Panc1 (cell line): ENCODE results near the gene IL37. TPM values are rescaled to one million over a fixed set of nuclear protein-coding genes. Genes with fewer than 3 reads are reported as not detected.

Experiments used
- ATAC-seq: fragments of 200-7000 bp; cut with Tn5 transposase; 2 replicates; pipeline ENCODE4 v1.9.1; 2020; ENCODE audit warnings: mild to moderate bottlenecking, moderate library complexity
- BruUV-seq: library from RNA; stranded (reverse); fragments of 400-500 nt; replicated peaks from 2 replicates; lab custom pipeline; 2021; lab: Mats Ljungman, UMichigan
- CTCF ChIA-PET: fragments of 300-600 bp; sonication (Branson Sonifier 250); formaldehyde crosslinking; loops from one replicate; lab custom pipeline; 2022; ENCODE audit warnings: antibody characterized with exemption; lab: Charles Lee
- POLR2A ChIA-PET: fragments of 300-600 bp; sonication (Branson Sonifier 250); formaldehyde crosslinking; loops from one replicate; lab custom pipeline; 2022; ENCODE audit warnings: antibody characterized with exemption; lab: Charles Lee
- DNase-seq: peaks from one replicate; pipeline ENCODE4 v3.0.0-alpha.2; 2010; ENCODE audit warnings: low read depth, low spot score
- H3K27ac ChIP-seq: 2 replicates; pipeline ENCODE4 v1.5.1; 2011; ENCODE audit warnings: mild to moderate bottlenecking, low read length, inconsistent platforms
- H3K27me3 ChIP-seq: fragments of 200-500 bp; sonication (Bioruptor generic); 2 replicates; pipeline ENCODE4 v1.6.0; 2014; ENCODE audit warnings: low read length, inconsistent platforms; ENCODE audit not compliant: control insufficient read depth, insufficient read depth
- H3K36me3 ChIP-seq: fragments of 200-500 bp; sonication (Bioruptor generic); 2 replicates; pipeline ENCODE4 v1.5.1; 2014; ENCODE audit warnings: inconsistent platforms, mild to moderate bottlenecking, low read length, moderate library complexity; ENCODE audit not compliant: control insufficient read depth, insufficient read depth
- H3K4me1 ChIP-seq: 2 replicates; pipeline ENCODE4 v1.5.1; 2011; ENCODE audit warnings: inconsistent platforms, mild to moderate bottlenecking, low read length, moderate library complexity; ENCODE audit not compliant: control insufficient read depth, insufficient read depth
- H3K4me3 ChIP-seq, 2 experiments: 2 replicates each; pipeline ENCODE4 v1.5.1; 2011 to 2012; ENCODE audit warnings: low read depth in 2 of 2, low read length in 2 of 2, mild to moderate bottlenecking in 2 of 2, inconsistent platforms in 1 of 2, moderate library complexity in 1 of 2
- H3K9me3 ChIP-seq: fragments of 200-500 bp; sonication (Bioruptor generic); 2 replicates; pipeline ENCODE4 v1.5.1; 2014; ENCODE audit warnings: low read depth, mild to moderate bottlenecking, inconsistent platforms, low read length, moderate library complexity; ENCODE audit not compliant: control insufficient read depth, insufficient read depth
- POLR2AphosphoS5 ChIP-seq: IDR thresholded peaks from 2 replicates; pipeline ENCODE4 v1.6.1; 2012; ENCODE audit warnings: mild to moderate bottlenecking, low read depth, low read length, moderate library complexity
- SIN3A ChIP-seq: IDR thresholded peaks from 2 replicates; pipeline ENCODE4 v1.6.1; 2012; ENCODE audit warnings: low read depth, mild to moderate bottlenecking, low read length, moderate library complexity, borderline replicate concordance; ENCODE audit not compliant: insufficient read depth
- TCF7L2 ChIP-seq: IDR thresholded peaks from 2 replicates; pipeline ENCODE4 v1.6.1; 2011; ENCODE audit warnings: mild to moderate bottlenecking, low read depth, low read length, inconsistent platforms
- in situ Hi-C: cut with HindIII; loops from 2 replicates; pipeline ENCODE4 v1.10.0; 2016; ENCODE audit warnings: low sequenced_read_pairs, low pct_unique_long_range_greater_than_20kb
- intact Hi-C: fragments of 100-400 bp; cut with micrococcal nuclease; formaldehyde crosslinking; loops from one replicate; pipeline ENCODE4 v1.10.0; 2022; ENCODE audit not compliant: unreplicated experiment
- total RNA-seq: library from RNA; stranded (reverse); gene quantifications from one replicate; pipeline ENCODE4 v1.2.1, GENCODE V29; 2021; ENCODE audit not compliant: unreplicated experiment
- TF ChIP-seq, protein P1 (sequence below), 2 experiments: IDR thresholded peaks; 2 replicates each; pipeline ENCODE4 v1.6.1; 2011 to 2012; ENCODE audit warnings: low read depth in 2 of 2, control low read depth in 1 of 2, low read length in 1 of 2, mild to moderate bottlenecking in 1 of 2, moderate library complexity in 1 of 2; ENCODE audit not compliant: insufficient read depth in 1 of 2
- TF ChIP-seq, protein P2 (sequence below): fragments of 450-650 bp; IDR thresholded peaks from 2 replicates; pipeline ENCODE4 v1.5.1; 2017; ENCODE audit warnings: mild to moderate bottlenecking

The IL37 gene
- total RNA-seq, 1 experiment from 2014 or later, result not detected

DNA sequence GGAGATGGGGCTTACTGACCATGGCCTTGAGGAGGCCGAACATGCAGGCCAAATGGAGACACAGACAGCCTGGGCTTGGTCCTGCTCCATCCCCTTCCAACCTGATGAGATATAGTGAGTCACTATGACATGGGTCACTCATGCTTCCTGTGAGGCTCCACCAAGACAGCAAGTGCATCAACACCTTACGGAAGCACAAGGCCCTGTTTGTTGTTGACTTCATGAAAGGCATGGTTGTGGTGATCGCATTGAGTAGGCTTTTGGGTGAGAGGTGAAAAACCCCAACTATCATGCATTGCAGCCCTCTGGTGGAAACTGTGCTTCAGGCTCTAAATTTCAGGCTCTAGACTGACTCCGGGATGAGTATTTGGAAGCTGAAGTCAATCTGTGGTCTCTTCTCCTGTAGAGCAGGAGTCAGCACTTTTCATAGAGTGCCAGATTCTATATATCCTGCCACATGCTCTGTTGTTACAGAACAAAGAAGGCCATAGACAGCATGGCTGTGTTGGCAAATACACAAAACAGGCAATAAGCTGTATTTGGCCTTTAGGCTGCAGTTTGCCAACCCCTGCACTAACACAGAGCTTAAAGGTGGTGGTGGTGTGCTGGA, 10.1 kb downstream of the IL37 start:
- H3K27me3 ChIP-seq, result peaks cover 3% of the 10 kb centered on the region; the same call in 1 of the 2 replicates
- H3K4me3 ChIP-seq, result no peak overlapping the region
- TF ChIP-seq SIN3A, result no peak
- TF ChIP-seq, protein P1, sequence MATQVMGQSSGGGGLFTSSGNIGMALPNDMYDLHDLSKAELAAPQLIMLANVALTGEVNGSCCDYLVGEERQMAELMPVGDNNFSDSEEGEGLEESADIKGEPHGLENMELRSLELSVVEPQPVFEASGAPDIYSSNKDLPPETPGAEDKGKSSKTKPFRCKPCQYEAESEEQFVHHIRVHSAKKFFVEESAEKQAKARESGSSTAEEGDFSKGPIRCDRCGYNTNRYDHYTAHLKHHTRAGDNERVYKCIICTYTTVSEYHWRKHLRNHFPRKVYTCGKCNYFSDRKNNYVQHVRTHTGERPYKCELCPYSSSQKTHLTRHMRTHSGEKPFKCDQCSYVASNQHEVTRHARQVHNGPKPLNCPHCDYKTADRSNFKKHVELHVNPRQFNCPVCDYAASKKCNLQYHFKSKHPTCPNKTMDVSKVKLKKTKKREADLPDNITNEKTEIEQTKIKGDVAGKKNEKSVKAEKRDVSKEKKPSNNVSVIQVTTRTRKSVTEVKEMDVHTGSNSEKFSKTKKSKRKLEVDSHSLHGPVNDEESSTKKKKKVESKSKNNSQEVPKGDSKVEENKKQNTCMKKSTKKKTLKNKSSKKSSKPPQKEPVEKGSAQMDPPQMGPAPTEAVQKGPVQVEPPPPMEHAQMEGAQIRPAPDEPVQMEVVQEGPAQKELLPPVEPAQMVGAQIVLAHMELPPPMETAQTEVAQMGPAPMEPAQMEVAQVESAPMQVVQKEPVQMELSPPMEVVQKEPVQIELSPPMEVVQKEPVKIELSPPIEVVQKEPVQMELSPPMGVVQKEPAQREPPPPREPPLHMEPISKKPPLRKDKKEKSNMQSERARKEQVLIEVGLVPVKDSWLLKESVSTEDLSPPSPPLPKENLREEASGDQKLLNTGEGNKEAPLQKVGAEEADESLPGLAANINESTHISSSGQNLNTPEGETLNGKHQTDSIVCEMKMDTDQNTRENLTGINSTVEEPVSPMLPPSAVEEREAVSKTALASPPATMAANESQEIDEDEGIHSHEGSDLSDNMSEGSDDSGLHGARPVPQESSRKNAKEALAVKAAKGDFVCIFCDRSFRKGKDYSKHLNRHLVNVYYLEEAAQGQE (IDR thresholded peaks at IDR 0.05; ENCODE audit: insufficient read depth in 1 of 2, low read depth in 2 of 2, low read length in 1 of 2), result no peak
- TF ChIP-seq, protein P2, sequence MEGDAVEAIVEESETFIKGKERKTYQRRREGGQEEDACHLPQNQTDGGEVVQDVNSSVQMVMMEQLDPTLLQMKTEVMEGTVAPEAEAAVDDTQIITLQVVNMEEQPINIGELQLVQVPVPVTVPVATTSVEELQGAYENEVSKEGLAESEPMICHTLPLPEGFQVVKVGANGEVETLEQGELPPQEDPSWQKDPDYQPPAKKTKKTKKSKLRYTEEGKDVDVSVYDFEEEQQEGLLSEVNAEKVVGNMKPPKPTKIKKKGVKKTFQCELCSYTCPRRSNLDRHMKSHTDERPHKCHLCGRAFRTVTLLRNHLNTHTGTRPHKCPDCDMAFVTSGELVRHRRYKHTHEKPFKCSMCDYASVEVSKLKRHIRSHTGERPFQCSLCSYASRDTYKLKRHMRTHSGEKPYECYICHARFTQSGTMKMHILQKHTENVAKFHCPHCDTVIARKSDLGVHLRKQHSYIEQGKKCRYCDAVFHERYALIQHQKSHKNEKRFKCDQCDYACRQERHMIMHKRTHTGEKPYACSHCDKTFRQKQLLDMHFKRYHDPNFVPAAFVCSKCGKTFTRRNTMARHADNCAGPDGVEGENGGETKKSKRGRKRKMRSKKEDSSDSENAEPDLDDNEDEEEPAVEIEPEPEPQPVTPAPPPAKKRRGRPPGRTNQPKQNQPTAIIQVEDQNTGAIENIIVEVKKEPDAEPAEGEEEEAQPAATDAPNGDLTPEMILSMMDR, result no peak
- in situ Hi-C loops (no loop called here), intact Hi-C loops (no loop called here)
- no peaks in the 10 kb centered on the region for H3K4me1 ChIP-seq
- no peaks in the 10 kb centered on the region for H3K9me3 ChIP-seq
- no peak for DNase-seq
- H3K36me3 ChIP-seq, result no peaks in the 10 kb centered on the region
- no TSS peak for BruUV-seq
- CTCF ChIA-PET, result no interaction called here
- POLR2A ChIA-PET, result no interaction called here
- H3K27ac ChIP-seq, result no peak overlapping the region
- ATAC-seq, result no peak

DNA sequence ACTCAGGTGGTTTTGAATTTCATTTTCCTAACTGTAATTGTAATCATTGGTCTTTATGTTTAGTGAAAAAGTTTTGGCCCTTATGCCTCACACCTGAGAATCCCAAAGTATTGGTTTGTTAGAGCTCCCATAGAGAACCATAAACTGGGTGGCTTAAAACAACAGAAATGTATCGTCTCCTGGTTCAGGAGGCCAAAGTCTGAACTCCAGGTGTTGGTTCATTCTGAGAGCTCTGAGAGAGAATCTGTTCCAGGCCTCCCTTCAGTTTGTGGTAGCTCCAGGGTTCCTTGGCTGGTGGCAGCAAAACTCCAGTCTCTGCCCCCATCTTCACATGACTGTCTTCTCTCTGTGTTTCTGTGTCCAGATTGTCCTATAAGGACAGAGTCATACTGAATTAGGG, 11.0 kb downstream of the IL37 start:
- intact Hi-C loops (no loop called here), in situ Hi-C loops (no loop called here)
- POLR2A ChIA-PET, result no interaction called here
- H3K9me3 ChIP-seq, result no peaks in the 10 kb centered on the region
- H3K4me1 ChIP-seq, result no peaks in the 10 kb centered on the region
- no peak overlapping the region for H3K4me3 ChIP-seq
- H3K36me3 ChIP-seq, result no peaks in the 10 kb centered on the region
- DNase-seq (no peak), ATAC-seq (no peak)
- H3K27me3 ChIP-seq, result peaks cover 3% of the 10 kb centered on the region; the same call in 1 of the 2 replicates
- CTCF ChIA-PET, result no interaction called here
- no TSS peak for BruUV-seq
- TF ChIP-seq, protein P2, result no peak
- no peak for TF ChIP-seq POLR2AphosphoS5
- TF ChIP-seq SIN3A, result no peak
- TF ChIP-seq, protein P1 (IDR thresholded peaks at IDR 0.05; ENCODE audit: insufficient read depth in 1 of 2, low read depth in 2 of 2, low read length in 1 of 2), result no peak
- TF ChIP-seq TCF7L2, result no peak
- H3K27ac ChIP-seq, result no peak overlapping the region
